KMS-11 (cell line): ENCODE measurements around the gene PTCH1.

Source experiments
- H2AFZ ChIP-seq: fragments of 200-600 bp; sonication (generic); 2 replicates; pipeline ENCODE4 v1.6.1; 2016; ENCODE audit warnings: antibody characterized with exemption, mixed run types, low read depth
- H3K27ac ChIP-seq: fragments of 200-600 bp; sonication (generic); 2 replicates; pipeline ENCODE4 v1.6.1; 2016; ENCODE audit warnings: mild to moderate bottlenecking, mixed run types
- H3K27me3 ChIP-seq: fragments of 200-600 bp; sonication (generic); 2 replicates; pipeline ENCODE4 v1.6.1; 2017; ENCODE audit warnings: mild to moderate bottlenecking, low read depth, mixed run types, moderate library complexity; ENCODE audit not compliant: insufficient read depth
- H3K36me3 ChIP-seq: fragments of 200-600 bp; sonication (generic); 2 replicates; pipeline ENCODE4 v1.6.1; 2017; ENCODE audit warnings: mild to moderate bottlenecking, mixed run types; ENCODE audit not compliant: insufficient read depth
- H3K4me1 ChIP-seq: fragments of 200-600 bp; sonication (generic); 2 replicates; pipeline ENCODE4 v1.6.1; 2016; ENCODE audit warnings: mild to moderate bottlenecking, low read depth, mixed run types; ENCODE audit not compliant: poor library complexity, severe bottlenecking
- H3K4me2 ChIP-seq: fragments of 200-600 bp; sonication (generic); 2 replicates; pipeline ENCODE4 v1.7.0; 2016; ENCODE audit warnings: mild to moderate bottlenecking, mixed run types
- H3K4me3 ChIP-seq: fragments of 200-600 bp; sonication (generic); IDR thresholded peaks from 2 replicates; pipeline ENCODE4 v1.6.1; 2017; ENCODE audit warnings: low read depth, low read length, mixed read lengths; ENCODE audit not compliant: insufficient read depth
- H3K79me2 ChIP-seq: fragments of 200-600 bp; sonication (generic); 2 replicates; pipeline ENCODE4 v1.6.1; 2016; ENCODE audit warnings: low read depth, mixed run types; ENCODE audit not compliant: insufficient read depth
- H3K9ac ChIP-seq: fragments of 200-600 bp; sonication (generic); 2 replicates; pipeline ENCODE4 v1.6.1; 2016; ENCODE audit warnings: mild to moderate bottlenecking, mixed run types
- H4K20me1 ChIP-seq: fragments of 200-600 bp; sonication (generic); 2 replicates; pipeline ENCODE4 v1.6.1; 2016; ENCODE audit warnings: mild to moderate bottlenecking, mixed run types; ENCODE audit not compliant: insufficient read depth
- TF ChIP-seq, protein P1 (sequence below): fragments of 200-600 bp; sonication (generic); conservative IDR thresholded peaks from 2 replicates; pipeline ENCODE4 v1.6.1; 2017; ENCODE audit warnings: low read depth, mild to moderate bottlenecking, antibody characterized with exemption, low read length, moderate library complexity, mixed read lengths

PTCH1 gene

DNA sequence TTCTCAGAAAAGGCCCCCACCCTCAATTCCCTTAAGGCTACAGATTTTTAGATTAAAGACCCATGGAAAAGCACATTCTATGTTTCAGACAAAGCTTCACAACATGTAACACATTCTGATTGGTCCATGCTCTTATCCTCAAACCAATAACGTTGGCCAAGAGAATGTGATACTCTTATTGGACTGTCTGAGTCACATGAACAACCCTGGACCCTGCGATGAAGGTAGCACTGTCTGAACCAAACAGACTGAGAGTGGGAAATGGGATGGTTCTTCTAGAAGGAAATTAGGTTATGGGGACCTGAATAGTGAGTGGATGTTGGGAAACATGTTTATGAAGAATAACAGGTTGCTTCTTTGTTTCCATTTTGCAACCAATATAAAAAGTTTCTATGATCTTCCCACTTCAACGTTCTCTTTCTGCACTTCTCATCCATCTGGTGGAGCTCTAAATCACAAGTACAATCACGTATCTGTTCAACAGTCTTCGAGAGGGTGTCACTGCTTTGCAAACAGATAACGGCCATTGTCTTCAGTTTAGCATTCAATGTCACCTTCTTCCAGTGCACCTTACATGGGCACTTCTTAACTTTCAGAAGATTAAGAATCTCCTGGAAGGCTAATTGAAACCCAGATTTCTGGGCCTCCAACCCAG lies 81.6 kb downstream of the PTCH1 start:
- no peak overlapping the region for H3K9ac ChIP-seq
- H3K36me3 ChIP-seq: no peaks in the 10 kb centered on the region
- H3K27ac ChIP-seq: no peak overlapping the region
- H3K4me3 ChIP-seq: no peak overlapping the region
- H2AFZ ChIP-seq: no peak overlapping the region
- no peaks in the 10 kb centered on the region for H4K20me1 ChIP-seq
- H3K4me2 ChIP-seq: no peak overlapping the region
- H3K27me3 ChIP-seq: no peaks in the 10 kb centered on the region
- TF ChIP-seq, protein P1, sequence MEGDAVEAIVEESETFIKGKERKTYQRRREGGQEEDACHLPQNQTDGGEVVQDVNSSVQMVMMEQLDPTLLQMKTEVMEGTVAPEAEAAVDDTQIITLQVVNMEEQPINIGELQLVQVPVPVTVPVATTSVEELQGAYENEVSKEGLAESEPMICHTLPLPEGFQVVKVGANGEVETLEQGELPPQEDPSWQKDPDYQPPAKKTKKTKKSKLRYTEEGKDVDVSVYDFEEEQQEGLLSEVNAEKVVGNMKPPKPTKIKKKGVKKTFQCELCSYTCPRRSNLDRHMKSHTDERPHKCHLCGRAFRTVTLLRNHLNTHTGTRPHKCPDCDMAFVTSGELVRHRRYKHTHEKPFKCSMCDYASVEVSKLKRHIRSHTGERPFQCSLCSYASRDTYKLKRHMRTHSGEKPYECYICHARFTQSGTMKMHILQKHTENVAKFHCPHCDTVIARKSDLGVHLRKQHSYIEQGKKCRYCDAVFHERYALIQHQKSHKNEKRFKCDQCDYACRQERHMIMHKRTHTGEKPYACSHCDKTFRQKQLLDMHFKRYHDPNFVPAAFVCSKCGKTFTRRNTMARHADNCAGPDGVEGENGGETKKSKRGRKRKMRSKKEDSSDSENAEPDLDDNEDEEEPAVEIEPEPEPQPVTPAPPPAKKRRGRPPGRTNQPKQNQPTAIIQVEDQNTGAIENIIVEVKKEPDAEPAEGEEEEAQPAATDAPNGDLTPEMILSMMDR: no peak
- no peaks in the 10 kb centered on the region for H3K4me1 ChIP-seq
- no peaks in the 10 kb centered on the region for H3K79me2 ChIP-seq

DNA sequence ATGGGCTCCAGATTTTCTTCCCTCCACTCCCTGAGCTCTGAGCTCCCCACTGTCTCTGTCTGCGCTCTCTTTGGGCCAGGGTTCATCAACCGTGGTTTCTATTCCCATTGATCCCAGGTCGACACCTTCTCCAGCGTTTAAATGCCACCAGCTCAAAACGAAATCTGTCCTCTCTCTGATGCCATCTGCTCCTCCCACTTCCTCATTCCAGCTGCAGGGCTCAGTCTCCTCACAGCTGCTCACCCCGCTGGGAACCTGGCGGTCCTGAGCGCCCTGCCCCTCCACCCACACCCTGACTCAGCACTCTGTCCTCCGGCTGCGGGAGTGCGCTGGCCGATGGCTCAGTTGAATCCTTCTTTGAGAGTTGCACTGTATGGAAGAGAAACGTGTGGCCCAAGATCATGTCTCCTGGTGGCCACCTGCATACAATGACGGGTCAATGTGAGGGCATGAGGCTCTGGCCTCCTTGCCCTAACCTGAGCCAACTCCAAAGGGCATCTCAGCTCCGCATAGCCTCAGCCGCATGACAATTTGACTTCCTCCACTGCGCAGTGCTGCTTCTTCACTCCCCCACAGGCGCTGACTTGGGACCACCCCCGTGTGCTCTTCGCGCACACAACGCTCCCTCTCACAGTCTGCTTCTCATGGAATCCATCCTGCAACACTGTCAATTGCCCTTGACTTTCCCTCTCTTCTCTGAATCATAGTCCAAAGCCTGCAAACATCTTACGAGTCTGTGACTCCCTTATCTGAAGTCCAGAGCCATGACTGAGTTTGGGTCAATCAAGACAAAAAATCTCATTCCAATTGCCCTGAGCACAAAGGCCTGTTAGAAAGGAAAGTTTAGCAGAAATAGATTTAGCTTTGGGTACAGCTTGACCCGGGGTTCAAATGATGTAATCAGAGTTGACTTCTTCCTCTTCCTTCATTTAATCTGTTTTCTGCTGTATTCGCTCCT lies 82.4 kb downstream of the PTCH1 start:
- Histone ChIP-seq H3K27ac (no peak overlapping the region), H3K36me3 (no peaks in the 10 kb centered on the region), H3K79me2 (no peaks in the 10 kb centered on the region), H3K4me2 (no peak overlapping the region), H3K27me3 (no peaks in the 10 kb centered on the region), H4K20me1 (no peaks in the 10 kb centered on the region), H3K4me3 (no peak overlapping the region), H3K9ac (no peak overlapping the region), H3K4me1 (no peaks in the 10 kb centered on the region), H2AFZ (no peak overlapping the region)
- TF ChIP-seq, protein P1: no peak

DNA sequence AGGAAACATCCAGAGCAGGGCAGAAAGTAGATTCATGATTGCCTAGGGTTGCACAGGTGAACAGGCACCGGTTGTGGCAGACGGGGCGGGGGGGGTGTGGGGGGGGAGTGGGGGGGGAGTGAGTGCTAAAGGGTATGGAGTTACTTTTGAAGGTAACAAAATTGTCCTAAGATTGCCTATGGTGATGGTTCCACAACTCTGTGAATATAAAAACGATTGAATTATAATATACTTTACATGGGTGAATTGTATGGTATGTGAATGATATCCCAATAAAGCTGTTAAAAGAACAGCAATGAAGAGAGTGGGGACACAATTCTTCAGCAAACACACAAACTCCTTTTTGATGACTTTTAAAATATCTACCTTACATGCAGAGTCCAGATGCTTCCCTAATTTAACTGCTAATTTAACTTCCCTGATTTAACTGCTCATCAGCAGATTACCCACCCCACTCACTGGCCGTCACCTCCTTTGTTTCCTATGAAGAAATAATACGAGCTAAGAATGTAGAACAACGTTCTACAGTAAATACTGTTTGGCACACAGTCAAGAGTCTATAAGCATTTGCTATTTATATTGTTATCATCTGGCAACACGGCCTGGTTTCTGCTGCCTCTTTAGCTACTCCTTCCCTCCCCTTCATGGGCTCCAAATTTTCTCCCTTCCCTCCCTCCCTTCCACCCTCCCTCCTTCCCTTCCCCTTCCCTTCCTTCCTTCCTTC lies 83.5 kb downstream of the PTCH1 start:
- TF ChIP-seq, protein P1: no peak
- Histone ChIP-seq H2AFZ (no peak overlapping the region), H3K27me3 (no peaks in the 10 kb centered on the region), H3K27ac (no peak overlapping the region), H3K4me1 (no peaks in the 10 kb centered on the region), H4K20me1 (no peaks in the 10 kb centered on the region), H3K9ac (no peak overlapping the region), H3K79me2 (no peaks in the 10 kb centered on the region), H3K4me2 (no peak overlapping the region), H3K36me3 (no peaks in the 10 kb centered on the region), H3K4me3 (no peak overlapping the region)

DNA sequence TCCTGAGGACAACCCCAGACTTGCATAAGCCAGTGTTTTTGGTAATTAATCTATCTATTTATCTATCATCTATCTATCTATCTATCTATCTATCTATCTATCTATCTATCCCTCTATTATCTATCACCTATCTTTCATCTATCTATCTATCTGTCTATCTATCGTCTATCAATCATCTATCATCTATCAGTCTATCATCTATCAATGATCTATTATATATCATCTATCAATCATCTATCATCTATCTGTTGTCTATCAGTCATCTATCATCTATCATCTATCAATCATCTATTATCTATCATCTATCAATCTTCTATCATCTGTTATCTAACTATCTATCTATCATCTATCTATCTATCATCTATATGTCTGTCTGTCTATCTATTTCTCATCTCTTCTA lies 85.5 kb downstream of the PTCH1 start:
- H3K4me1 ChIP-seq: peaks cover 5% of the 10 kb centered on the region
- TF ChIP-seq, protein P1: no peak
- H3K27ac ChIP-seq: no peak overlapping the region
- H3K79me2 ChIP-seq: 0 out of 2 replicates have a peak, but pooled peaks cover under 1% of the 10 kb centered on the region
- H3K9ac ChIP-seq: no peak overlapping the region
- H3K4me2 ChIP-seq: no peak overlapping the region
- H2AFZ ChIP-seq: no peak overlapping the region
- H3K27me3 ChIP-seq: no peaks in the 10 kb centered on the region
- no peak overlapping the region for H3K4me3 ChIP-seq
- no peaks in the 10 kb centered on the region for H4K20me1 ChIP-seq
- no peaks in the 10 kb centered on the region for H3K36me3 ChIP-seq
